K562 (cell line): ENCODE measurements around the gene INTS1. TPM values are rescaled to one million over a fixed set of nuclear protein-coding genes. Genes with fewer than 3 reads are reported as not detected.
A peak's percentile ranks its signal among the peaks of the same experiment; 100 is the strongest.

Experiments used
- ARNT ChIP-seq, 2 experiments: fragments of 450-650 bp; IDR thresholded peaks; 2 replicates each; pipeline ENCODE4 v1.6.1; 2016; ENCODE audit warnings: mild to moderate bottlenecking in 1 of 2
- CREB3 ChIP-seq: fragments of 450-650 bp; conservative IDR thresholded peaks from 2 replicates; pipeline ENCODE4 v1.6.1; 2016; ENCODE audit warnings: missing genetic modification characterization, low read depth, mild to moderate bottlenecking, missing compliant biosample characterization, moderate library complexity
- ETS2 ChIP-seq: IDR thresholded peaks from 2 replicates; pipeline ENCODE4 v1.6.1; 2016; ENCODE audit warnings: borderline replicate concordance, missing genetic modification characterization, mild to moderate bottlenecking, moderate library complexity, missing compliant biosample characterization; ENCODE audit not compliant: poor library complexity, severe bottlenecking
- ETV1 ChIP-seq: fragments of 450-650 bp; conservative IDR thresholded peaks from 2 replicates; pipeline ENCODE4 v1.6.1; 2016; ENCODE audit warnings: missing genetic modification characterization, control low read depth, low read depth, missing compliant biosample characterization
- GABPB2 ChIP-seq: fragments of 250-450 bp; sonication (Bioruptor Pico); conservative IDR thresholded peaks from 2 replicates; pipeline ENCODE4 v1.5.1; 2021; ENCODE audit warnings: mild to moderate bottlenecking
- GTF2A2 ChIP-seq: IDR thresholded peaks from 2 replicates; pipeline ENCODE4 v1.6.1; 2016; ENCODE audit warnings: mild to moderate bottlenecking, missing genetic modification characterization, missing compliant biosample characterization
- LEF1 ChIP-seq: fragments of 450-650 bp; IDR thresholded peaks from 2 replicates; pipeline ENCODE4 v1.6.1; 2016; ENCODE audit warnings: mild to moderate bottlenecking
- MBD2 ChIP-seq: sonication (generic); IDR thresholded peaks from 2 replicates; pipeline ENCODE4 v1.6.1; 2016; ENCODE audit warnings: low read depth, borderline replicate concordance
- MECOM ChIP-seq: fragments of 250-450 bp; sonication (Bioruptor Pico); IDR thresholded peaks from 2 replicates; pipeline ENCODE4 v1.8.0; 2022; ENCODE audit warnings: inconsistent platforms
- NCOA4 ChIP-seq: fragments of 450-650 bp; IDR thresholded peaks from 2 replicates; pipeline ENCODE4 v1.6.1; 2018; ENCODE audit warnings: mild to moderate bottlenecking; ENCODE audit not compliant: partially characterized antibody
- NFE2L1 ChIP-seq: fragments of 450-650 bp; IDR thresholded peaks from 2 replicates; pipeline ENCODE4 v1.6.1; 2016; ENCODE audit warnings: missing genetic modification characterization, low read depth, mild to moderate bottlenecking, missing compliant biosample characterization, moderate library complexity, borderline replicate concordance
- NRF1 ChIP-seq, 2 experiments: fragments of 450-650 bp; IDR thresholded peaks in 1 of 2; conservative IDR thresholded peaks in 1 of 2; 2 replicates each; pipeline ENCODE4 v1.6.1; 2014; ENCODE audit warnings: mild to moderate bottlenecking in 2 of 2
- PCBP1 ChIP-seq: fragments of 200-400 bp; formaldehyde crosslinking; IDR thresholded peaks from 2 replicates; pipeline ENCODE4 v1.6.1; 2018; ENCODE audit warnings: mild to moderate bottlenecking, low read depth, low read length; ENCODE audit not compliant: poor library complexity, severe bottlenecking
- POLR2B ChIP-seq: fragments of 450-650 bp; IDR thresholded peaks from 2 replicates; pipeline ENCODE4 v1.6.1; 2018; ENCODE audit warnings: low read depth; ENCODE audit not compliant: partially characterized antibody
- SP2 ChIP-seq: IDR thresholded peaks from 2 replicates; pipeline ENCODE4 v1.6.1; 2011; ENCODE audit warnings: mild to moderate bottlenecking, low read depth, low read length, moderate library complexity; ENCODE audit not compliant: poor library complexity, severe bottlenecking; ENCODE audit errors: extremely low read depth
- ZBTB43 ChIP-seq: sonication (generic); formaldehyde crosslinking; IDR thresholded peaks from 2 replicates; pipeline ENCODE4 v1.8.0; 2023; ENCODE audit warnings: mild to moderate bottlenecking, missing genetic modification reagents
- ZNF518B ChIP-seq: fragments of 250-450 bp; sonication (Bioruptor Pico); IDR thresholded peaks from 2 replicates; pipeline ENCODE4 v1.5.0; 2021; ENCODE audit warnings: mild to moderate bottlenecking, moderate library complexity
- ZNF589 ChIP-seq: fragments of 200-800 bp; sonication (Bioruptor generic); IDR thresholded peaks from 2 replicates; pipeline ENCODE4 v1.6.1; 2016; ENCODE audit warnings: low read depth, missing genetic modification characterization, missing compliant biosample characterization
- ZNF830 ChIP-seq: fragments of 250-450 bp; sonication (Bioruptor Pico); IDR thresholded peaks from 2 replicates; pipeline ENCODE4 v1.5.0; 2021; ENCODE audit warnings: mild to moderate bottlenecking
- polyA plus RNA-seq, 8 experiments: library from polyadenylated mRNA; depleted of rRNA in 4 of 8; stranded (reverse) in 5 of 8; unstranded in 3 of 8; fragments of >200 nt; fragmentation: Nextera tagmentation in 2 of 8; fragmentation: Illumina TruSeq in 1 of 8; extraction: Ambion mirVana in 2 of 8; extraction: Trizol in 1 of 8; gene quantifications; 2 replicates each; pipeline versions ENCODE4 v1.2.1 to v1.2.3, GENCODE V29; 2011 to 2014; ENCODE audit warnings: inconsistent platforms in 1 of 8, missing spikeins in 1 of 8
- total RNA-seq, 7 experiments: library from RNA; depleted of rRNA in 6 of 7; stranded (reverse); fragments of >200 nt in 6 of 7; fragmentation: Illumina TruSeq in 2 of 7; extraction: Trizol in 2 of 7; gene quantifications; 2 replicates each; pipeline versions ENCODE4 v1.2.1 to v1.2.3, GENCODE V29; 2011 to 2021; ENCODE audit warnings: low replicate concordance in 1 of 7
- TF ChIP-seq, protein P1 (sequence below): fragments of 450-650 bp; IDR thresholded peaks from 2 replicates; pipeline ENCODE4 v1.6.1; 2017; ENCODE audit warnings: mild to moderate bottlenecking, moderate library complexity

The INTS1 gene
- total and polyA plus RNA-seq, 9 of the 15 experiments (the other 6 are each of a cell fraction or from before 2014, with no cell fraction given): 0.34 to 119 (median 18.5) TPM

DNA sequence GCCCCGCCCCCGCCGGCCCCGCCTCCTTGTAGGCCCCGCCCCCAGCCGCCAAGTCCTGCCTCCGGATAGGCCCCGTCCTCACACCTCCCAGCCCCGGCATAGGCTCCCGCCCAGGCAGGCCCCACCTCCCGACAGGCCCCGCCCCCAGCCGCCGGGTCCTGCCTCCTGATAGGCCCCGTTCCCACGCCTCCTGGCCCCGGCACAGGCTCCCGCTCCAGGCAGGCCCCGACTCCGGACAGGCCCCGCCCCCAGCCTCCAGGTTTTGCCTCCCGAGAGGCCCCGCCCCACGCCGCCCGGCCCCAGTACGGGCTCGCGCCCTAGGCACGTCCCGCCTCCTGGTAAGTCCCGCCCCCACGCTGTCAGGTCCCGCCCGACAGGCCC is 44.7 kb downstream of the INTS1 start (continued):
- TF ChIP-seq PCBP1: peak; percentile 33
- no peak for TF ChIP-seq ZNF518B (CRISPR knock-in tag)
- TF ChIP-seq LEF1: no peak
- TF ChIP-seq NRF1 (conservative IDR thresholded peaks at IDR 0.05 in 1 of 2, IDR thresholded peaks at IDR 0.05 in 1 of 2): 0 out of 4 replicates have a peak, but pooled peaks of 1 of the 2 experiments have one; percentile 12
- no peak for TF ChIP-seq MECOM (CRISPR knock-in tag)
- no peak for TF ChIP-seq ETV1 (tag)
- TF ChIP-seq ZNF830 (CRISPR knock-in tag): no peak
- no peak for TF ChIP-seq ZNF589
- TF ChIP-seq GABPB2 (CRISPR knock-in tag): no peak
- no peak for TF ChIP-seq ETS2
- TF ChIP-seq ZBTB43 (CRISPR knock-in tag): no peak
- TF ChIP-seq GTF2A2: no peak
- TF ChIP-seq, protein P1, sequence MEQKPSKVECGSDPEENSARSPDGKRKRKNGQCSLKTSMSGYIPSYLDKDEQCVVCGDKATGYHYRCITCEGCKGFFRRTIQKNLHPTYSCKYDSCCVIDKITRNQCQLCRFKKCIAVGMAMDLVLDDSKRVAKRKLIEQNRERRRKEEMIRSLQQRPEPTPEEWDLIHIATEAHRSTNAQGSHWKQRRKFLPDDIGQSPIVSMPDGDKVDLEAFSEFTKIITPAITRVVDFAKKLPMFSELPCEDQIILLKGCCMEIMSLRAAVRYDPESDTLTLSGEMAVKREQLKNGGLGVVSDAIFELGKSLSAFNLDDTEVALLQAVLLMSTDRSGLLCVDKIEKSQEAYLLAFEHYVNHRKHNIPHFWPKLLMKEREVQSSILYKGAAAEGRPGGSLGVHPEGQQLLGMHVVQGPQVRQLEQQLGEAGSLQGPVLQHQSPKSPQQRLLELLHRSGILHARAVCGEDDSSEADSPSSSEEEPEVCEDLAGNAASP: no peak
- no peak for TF ChIP-seq NCOA4
- TF ChIP-seq ARNT (IDR thresholded peaks at IDR 0.05): no peak
- no peak for TF ChIP-seq POLR2B
- peak; percentile 57; the same call in 1 of the 2 replicates for TF ChIP-seq MBD2
- TF ChIP-seq CREB3 (tag): no peak
- TF ChIP-seq NFE2L1 (tag): no peak
- peak; percentile 47 for TF ChIP-seq SP2
